HG03571 (cell line): Measurements from ENCODE around the gene EFCAB7.
A peak's percentile ranks its signal among the peaks of the same experiment; 100 is the strongest.

Experiments
- ATAC-seq: cut with Tn5 transposase; IDR thresholded peaks from one replicate; pipeline ENCODE4 v1.9.1; 2021; ENCODE audit not compliant: unreplicated experiment

EFCAB7 gene

GRCh38 chr1:63522891-63523728 is at the start of gene EFCAB7, which contains the start of gene ITGB3BP:
Gene EFCAB7 (plus strand): TSS chr1:63523525. CDS start chr1:63525573, 2,048 bp downstream.
Gene ITGB3BP (minus strand): TSS chr1:63523225. CDS start chr1:63523133, 92 bp downstream.
- peak; percentile 87 for ATAC-seq

- ATAC-seq = no peak
These were observed 47.6 kb upstream of the EFCAB7 start for GRCh38 chr1:63475761-63476160.

- ATAC-seq = no peak
These were observed 43.3 kb upstream of the EFCAB7 start for GRCh38 chr1:63480057-63480456.

- no peak for ATAC-seq
These were observed 36.7 kb upstream of the EFCAB7 start for GRCh38 chr1:63486629-63487028.

GRCh38 chr1:63487336-63488065 is 35.8 kb upstream of the EFCAB7 start:
- no peak for ATAC-seq

GRCh38 chr1:63497577-63497976 is 25.7 kb upstream of the EFCAB7 start:
- no peak for ATAC-seq

GRCh38 chr1:63498106-63498505 is 25.2 kb upstream of the EFCAB7 start:
- ATAC-seq = no peak

GRCh38 chr1:63501256-63501655 is 22.1 kb upstream of the EFCAB7 start:
- ATAC-seq = no peak

GRCh38 chr1:63506782-63507181 is 16.5 kb upstream of the EFCAB7 start:
- ATAC-seq = no peak

GRCh38 chr1:63509718-63510117 is 13.6 kb upstream of the EFCAB7 start:
- no peak for ATAC-seq

GRCh38 chr1:63512584-63512983 is 10.7 kb upstream of the EFCAB7 start:
- ATAC-seq = no peak

GRCh38 chr1:63516629-63517028 is 6.7 kb upstream of the EFCAB7 start:
- no peak for ATAC-seq

- ATAC-seq = peak; percentile 19
These were observed 413 bp downstream of the EFCAB7 start for GRCh38 chr1:63523738-63524137.

GRCh38 chr1:63524201-63524600 is 876 bp downstream of the EFCAB7 start:
- ATAC-seq = no peak

- no peak for ATAC-seq
These were observed 9.4 kb downstream of the EFCAB7 start for GRCh38 chr1:63532727-63533126.

- ATAC-seq = no peak
These were observed 10.6 kb downstream of the EFCAB7 start for GRCh38 chr1:63533931-63534330.

GRCh38 chr1:63534406-63534805 is 11.1 kb downstream of the EFCAB7 start:
- no peak for ATAC-seq

- ATAC-seq = no peak
These were observed 13.7 kb downstream of the EFCAB7 start for GRCh38 chr1:63537006-63537405.

- ATAC-seq = no peak
These were observed 14.6 kb downstream of the EFCAB7 start for GRCh38 chr1:63537940-63538339.

- no peak for ATAC-seq
These were observed 22.5 kb downstream of the EFCAB7 start for GRCh38 chr1:63545780-63546179.

- ATAC-seq = no peak
These were observed 24.4 kb downstream of the EFCAB7 start for GRCh38 chr1:63547621-63548294.

GRCh38 chr1:63548303-63548702 is 25.0 kb downstream of the EFCAB7 start:
- no peak for ATAC-seq
